Fibroblast of peridontal ligament (primary cell): ENCODE data around the gene PLA2G2A.
"Not testable (repeated sequence)": the region's sequence is repeated elsewhere in the genome, so short reads cannot be mapped to it uniquely, and the experiment has no call there.

Experiments
- DNase-seq: peaks from one replicate; pipeline ENCODE4 v3.0.0-alpha.2; 2010; ENCODE audit errors: extremely low read depth

Gene PLA2G2A, protein sequence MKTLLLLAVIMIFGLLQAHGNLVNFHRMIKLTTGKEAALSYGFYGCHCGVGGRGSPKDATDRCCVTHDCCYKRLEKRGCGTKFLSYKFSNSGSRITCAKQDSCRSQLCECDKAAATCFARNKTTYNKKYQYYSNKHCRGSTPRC

DNA sequence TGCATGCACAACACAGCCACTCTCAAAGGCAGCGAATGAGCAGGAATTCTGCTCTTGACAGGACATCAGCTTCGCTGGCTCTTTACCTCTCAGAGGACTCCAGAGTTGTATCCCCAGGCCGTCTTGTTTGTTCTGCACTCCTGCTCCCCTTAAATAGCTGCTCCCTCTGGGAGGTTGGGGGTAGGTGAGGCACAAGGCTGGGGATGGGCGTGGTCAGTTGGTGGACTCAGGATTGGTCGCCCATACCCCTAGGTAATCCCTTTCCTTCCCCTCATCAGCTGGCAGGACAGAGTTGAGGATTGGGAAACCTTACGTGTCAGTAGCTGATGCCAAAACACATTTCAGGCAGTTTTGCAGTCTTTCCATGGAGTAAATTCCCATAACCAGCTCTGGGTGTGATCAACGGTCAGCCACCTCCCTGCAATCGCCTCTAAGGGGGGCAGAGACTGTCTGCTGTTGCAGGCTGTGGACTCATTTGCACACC lies at the start of gene PLA2G2A:
PLA2G2A (minus strand) TSS at position 125 of the 484 bp plus-strand sequence. CDS start 845 bp downstream, outside the sequence.
- DNase-seq = no peak

DNA sequence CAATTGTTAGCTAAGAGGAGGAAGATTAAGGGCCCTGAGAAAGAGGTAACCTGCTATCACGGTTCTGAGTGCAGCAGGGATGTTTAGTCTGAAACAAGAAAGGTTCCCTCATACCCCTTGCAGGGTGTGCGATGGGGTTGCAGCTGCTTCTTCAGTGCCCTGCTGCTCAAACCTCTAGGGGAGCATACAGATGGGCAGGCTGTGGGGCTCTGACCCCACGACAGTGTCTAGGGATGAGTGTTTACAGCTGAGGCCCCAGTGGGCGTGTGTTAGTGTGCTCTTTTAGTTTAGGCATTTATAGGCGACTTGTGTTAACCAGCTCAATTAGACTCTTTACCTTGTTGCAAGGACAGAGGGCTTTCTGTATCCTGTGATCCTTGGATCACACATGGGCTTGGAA lies 49.3 kb upstream of the PLA2G2A start:
- DNase-seq = no peak

DNA sequence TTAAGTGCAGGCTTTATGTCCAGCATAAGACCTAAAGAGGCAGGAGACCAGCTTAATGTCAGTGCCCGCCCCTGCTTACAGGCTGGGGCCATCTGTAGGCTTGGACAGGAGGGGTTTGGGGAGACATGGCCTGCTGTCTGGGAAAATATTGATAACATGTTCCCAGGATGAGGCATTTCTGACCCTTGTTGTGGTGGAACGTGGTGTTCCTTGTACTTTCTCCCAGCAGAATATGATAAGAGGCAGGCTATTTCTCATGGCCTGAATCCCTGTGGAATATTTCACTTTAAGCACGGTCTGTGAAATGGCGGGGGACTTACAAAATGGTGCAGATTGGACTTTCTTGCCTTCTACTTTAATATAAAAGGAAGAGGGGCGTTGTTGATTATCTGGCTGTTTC lies 48.7 kb upstream of the PLA2G2A start:
- no peak for DNase-seq

DNA sequence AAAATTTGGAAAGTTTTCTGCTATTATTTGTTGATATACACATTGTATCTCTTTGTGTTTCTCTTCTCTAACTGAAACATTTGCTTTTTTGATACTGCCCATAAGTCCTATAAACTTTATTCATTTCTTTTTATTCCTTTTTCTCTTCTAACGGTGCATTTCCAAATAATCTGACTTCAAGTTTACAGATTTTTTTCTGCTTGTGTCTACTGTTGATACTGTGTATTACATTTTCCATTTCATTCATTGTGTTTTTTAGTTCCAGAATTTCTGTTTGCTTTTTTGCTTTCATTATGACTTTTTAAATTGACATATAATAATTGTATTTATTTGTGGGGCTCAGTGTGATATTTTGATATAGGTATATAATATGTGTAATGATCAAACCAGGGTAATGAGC lies 38.3 kb upstream of the PLA2G2A start:
- no peak for DNase-seq

DNA sequence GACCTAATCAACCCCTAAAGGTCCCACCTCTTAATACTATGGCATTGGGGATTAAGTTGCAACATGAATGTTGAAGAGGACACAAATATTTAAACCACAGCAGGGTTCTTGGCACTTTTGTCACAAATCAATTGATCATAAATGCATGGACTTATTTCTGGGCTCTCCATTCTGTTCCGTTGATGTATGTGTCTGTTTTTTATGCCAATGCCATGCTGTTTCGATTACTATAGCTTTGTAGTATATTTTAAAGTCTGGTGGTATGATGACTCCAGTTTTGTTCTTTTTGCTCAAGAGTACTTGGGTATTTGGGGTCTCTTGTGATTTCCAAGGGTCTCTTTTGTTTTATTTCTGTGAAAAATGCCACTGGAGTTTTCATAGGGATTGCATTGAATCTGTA lies 34.7 kb upstream of the PLA2G2A start:
- DNase-seq = no peak

DNA sequence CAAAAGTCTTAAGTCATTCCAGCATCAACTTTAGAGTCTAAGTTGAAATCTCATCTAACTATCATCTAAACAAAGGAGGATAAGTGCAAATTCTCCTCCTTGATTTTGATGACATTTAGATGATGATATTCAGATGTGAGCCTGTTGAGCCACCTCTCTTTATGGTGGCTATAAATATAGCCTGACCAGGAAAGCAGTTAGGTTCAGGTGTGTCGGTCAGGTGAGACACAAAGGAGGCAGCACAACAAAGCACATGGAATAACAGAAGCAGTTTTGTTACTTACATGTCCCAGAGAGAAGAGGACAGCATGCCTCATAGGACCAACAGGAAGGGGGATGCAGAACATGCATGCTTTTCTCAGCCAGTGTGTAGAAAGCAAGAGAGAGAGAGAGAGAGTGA lies 30.6 kb upstream of the PLA2G2A start:
- no peak for DNase-seq

DNA sequence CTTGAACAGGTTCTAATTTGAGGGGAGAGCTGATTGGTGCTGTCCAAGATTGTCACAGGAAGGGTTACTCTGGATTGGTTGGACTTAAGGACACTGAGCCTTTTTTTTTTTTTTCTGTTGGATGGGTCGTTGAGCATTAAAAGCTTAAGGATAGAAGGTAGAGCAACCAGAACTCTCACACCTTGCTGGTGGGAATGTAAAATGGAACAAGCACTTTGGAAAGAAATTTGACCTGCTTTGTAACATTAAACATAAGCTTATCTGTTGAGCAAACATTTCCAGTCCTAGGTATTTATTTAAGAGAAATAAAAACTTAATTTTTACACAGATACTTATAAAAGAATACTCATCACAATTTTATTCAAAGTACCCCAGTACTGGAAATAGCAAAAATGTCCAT lies 29.8 kb upstream of the PLA2G2A start:
- no peak for DNase-seq

DNA sequence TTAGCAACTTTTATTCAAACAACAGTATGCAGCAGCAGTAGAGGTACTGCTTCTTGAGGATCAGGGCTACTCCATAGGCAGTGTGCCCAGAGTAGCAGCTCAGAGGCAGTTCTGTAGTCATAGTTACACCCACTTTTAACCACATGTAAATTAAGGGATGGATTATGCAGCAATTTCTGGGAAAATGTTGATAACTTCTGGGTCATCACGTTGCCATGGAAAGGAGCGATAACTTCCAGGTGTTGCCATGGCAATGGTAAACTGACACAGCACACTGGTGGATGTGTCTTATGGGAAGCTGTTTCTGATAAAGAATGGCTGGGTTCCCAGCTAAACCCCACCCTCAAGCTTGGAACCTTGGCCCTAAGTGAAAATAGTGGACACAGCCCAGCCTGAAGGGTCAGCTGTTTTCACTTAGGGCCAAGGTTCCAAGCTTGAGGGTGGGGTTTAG lies 29.0 kb upstream of the PLA2G2A start:
- peak; percentile 83 for DNase-seq

DNA sequence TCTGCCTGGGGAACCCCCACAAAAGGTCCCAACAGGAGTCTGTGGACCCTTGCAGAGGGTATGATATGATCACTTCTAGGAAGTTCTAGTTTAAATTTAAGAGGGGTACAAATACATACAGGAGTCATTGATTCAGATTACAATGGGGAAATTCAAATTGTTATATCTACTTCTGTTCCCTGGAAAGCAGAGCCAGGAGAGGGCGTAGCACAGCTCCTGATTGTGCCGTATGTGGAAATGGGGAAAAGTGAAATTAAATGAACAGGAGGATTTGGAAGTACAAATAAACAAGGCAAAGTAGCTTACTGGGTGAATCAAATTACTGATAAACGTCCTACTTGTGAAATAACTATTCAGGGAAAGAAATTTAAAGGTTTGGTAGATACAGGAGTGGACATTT lies 19.4 kb upstream of the PLA2G2A start:
- DNase-seq = peak; percentile 9

DNA sequence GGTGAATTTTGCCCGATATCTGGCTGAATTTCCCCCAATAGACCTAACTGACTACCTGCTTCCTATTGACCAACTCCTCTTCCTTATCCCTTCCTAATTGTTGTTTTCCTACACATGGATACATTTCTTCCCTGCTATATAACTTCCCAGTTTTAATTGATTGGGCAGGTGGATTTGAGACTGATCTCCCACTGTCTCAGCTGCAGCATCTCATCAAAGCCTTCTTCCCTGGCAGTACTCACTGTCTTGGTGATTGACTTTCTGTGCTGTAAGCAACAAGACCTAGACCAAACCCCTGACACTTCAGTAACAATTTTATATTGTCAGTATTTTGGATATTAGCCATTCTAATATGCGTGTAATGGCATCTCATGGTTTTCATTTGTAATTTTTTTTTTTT lies 11.3 kb upstream of the PLA2G2A start:
- no peak for DNase-seq

DNA sequence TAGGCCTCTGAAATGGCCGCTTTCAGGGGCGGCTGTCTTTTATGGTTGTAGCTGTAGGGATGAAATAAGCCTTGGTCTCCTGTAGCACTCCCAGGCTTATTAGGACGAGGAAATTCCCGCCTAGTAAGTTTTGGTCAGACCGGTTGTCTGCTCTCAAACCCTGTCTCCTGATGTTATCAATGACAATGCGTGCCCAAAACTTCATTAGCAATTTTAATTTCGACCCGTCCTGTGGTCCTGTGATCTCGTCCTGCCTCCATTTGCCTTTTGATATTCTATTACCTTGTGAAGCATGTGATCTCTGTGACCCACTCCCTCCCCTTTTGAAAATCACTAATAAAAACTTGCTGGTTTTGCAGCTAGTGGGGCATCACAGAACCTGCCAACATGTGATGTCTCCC lies 10.8 kb upstream of the PLA2G2A start:
- not testable (repeated sequence) for DNase-seq

DNA sequence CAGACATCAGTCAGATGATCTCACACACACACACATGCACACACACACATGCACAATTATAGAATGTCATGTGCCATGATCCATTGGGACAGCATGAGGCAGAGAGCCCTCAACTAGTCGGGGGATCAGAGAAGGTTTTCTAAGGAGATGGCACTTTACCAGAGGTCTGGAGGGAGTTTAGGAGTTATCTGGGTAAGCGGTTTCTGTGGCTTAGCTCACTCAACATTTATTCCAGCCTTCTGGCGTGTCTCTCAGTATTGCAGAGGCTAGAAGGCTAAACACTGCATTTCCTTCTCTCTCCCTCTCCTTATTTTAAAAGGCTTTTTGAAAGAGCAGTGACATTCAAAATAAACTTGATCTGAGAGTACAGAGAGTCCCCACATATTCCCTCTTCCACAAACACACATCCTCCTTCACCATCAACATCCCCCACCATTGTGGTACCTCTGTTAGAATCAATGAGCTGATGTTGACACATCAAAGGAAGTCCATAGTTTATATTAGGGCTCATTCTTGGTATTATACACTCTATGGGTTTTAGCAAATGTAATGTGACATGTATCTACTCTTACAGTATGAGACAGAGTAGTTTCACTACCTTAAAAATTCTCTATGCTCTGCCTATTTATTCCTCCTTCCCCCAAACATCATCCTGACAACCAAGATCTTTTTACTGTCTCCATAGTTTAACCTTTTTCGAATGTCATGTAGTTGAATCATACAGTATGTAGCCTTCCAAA lies 9.0 kb upstream of the PLA2G2A start:
- no peak for DNase-seq

DNA sequence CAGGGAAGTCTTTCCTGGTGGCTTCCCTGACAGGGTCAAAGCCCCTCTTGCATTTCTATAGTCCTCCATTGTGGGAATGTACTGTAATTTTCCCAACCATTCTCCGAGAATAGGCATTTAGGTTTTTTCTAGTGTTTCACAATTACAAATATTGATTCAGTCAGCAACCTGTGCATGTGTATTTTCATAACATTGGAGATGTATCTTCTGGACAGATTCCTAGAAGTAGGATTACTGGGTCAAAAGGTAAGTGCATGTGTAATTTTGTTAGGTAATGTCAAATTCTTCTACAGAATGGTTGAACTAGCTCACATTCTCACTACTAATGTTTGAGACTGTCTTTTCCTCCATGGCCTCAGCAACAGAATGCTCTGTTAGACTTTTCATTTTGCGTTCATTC lies 8.3 kb upstream of the PLA2G2A start:
- DNase-seq = no peak

DNA sequence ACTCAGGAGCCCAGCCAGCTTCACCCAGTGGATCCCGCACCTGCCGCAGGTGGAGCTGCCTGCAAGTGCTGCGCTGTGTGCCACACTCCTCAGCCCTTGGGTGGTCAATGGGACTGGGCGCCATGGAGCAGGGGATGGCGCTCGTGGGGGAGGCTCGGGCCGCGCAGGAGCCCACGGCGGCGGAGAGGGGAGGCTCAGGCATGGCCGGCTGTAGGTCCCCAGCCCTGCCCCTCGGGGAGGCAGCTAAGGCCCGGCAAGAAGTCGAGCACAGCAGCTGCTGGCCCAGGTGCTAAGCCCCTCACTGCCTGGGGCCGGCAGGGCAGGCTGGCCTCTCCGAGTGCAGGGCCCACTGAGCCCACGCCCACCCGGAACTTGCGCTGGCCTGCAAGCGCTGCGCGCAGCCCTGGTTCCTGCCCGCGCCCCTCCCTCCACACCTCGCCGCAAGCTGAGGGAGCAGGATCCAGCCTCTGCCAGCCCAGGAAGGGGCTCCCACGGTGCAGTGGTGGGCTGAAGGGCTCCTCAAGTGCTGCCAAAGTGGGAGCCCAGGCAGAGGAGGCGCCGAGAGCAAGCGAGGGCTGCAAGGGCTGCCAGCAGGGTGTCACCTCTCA lies 5.1 kb upstream of the PLA2G2A start:
- not testable (repeated sequence) for DNase-seq

DNA sequence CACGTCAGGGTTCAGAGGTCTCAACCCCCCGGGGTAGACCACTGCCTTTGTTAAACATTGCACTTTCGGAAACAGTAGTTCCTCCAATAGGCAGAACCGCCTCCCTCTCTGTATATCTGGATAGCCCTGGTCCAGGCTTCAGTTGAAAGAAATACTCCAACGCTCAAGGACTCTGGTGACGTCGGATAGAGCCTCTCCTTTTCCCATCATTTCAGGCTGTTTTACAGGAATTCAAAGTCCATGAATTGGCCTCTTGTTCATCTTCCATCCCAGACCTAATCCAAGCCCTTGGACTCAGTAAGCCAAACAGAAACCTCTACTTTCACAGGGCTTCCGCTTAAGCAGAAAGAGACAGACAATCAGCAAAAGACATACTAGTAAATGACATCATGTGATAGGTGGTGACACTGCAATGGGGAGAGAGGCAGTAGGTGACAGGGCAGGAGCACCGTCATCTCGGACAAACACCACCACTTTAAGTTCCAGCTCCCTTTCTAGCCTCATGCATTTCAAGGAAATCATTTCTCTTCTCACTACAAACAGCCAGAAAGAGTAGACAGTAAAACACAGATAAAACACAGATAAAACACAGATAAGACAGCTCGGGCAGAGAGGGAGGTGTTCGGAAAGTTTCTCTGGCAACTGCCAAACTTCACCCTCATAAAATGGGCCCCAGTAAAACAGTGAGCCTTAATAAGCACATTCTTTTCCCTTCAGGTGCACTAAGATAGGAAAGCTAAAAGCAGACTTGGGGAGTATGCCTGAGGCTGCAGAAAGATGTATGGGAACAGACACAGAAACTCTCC lies 2.3 kb upstream of the PLA2G2A start:
- DNase-seq = no peak

DNA sequence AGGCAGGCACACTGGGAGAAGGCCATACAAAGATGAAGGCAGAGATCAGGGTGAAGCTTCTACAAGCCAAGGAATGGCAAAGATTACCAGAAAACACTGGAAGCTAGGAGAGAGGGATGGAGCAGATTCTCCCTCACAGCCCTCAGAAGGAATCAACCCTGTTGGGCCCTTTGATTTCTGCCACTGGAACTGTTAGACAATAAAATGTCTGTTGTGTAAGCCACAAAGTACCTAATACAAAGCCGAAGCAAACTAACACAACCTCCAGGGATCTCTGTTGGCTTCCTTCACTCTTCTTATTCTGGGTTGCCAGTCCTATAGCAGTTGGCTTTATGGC lies 1.7 kb upstream of the PLA2G2A start:
- no peak for DNase-seq

DNA sequence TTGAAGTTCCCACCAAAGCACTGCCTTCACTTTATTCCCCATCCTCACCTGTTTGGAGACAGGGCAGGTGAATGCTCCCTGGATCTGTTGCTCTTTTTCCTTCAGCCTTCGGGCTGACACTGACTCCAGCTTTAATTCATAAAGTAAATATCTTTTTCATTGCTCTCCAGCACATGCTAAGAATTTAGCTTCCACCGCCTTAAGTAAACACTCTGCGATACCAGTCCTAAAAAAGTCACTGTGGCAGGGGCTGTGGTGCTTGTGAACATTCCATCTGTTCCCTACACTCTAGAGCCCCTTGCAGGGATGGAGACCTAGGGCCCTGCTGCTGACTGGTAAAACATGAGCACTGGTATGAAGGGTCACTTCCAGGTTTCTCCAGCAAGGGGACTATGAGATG lies 896 bp upstream of the PLA2G2A start:
- no peak for DNase-seq

DNA sequence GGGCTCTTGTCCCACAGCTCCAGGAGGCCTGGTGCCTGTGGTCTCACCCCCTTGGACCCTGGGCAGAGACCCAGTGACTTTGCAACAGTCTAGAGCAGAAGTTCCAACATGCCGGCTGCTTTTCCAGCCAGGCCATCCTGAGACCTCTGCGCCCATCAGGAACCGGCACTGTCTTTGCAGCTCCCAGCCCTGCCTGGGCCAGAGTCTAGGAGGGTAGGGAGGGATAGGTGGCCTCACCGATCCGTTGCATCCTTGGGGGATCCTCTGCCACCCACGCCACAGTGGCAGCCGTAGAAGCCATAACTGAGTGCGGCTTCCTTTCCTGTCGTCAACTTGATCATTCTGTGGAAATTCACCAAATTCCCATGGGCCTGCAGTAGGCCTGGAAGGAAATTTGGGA lies 1.3 kb downstream of the PLA2G2A start:
- no peak for DNase-seq

DNA sequence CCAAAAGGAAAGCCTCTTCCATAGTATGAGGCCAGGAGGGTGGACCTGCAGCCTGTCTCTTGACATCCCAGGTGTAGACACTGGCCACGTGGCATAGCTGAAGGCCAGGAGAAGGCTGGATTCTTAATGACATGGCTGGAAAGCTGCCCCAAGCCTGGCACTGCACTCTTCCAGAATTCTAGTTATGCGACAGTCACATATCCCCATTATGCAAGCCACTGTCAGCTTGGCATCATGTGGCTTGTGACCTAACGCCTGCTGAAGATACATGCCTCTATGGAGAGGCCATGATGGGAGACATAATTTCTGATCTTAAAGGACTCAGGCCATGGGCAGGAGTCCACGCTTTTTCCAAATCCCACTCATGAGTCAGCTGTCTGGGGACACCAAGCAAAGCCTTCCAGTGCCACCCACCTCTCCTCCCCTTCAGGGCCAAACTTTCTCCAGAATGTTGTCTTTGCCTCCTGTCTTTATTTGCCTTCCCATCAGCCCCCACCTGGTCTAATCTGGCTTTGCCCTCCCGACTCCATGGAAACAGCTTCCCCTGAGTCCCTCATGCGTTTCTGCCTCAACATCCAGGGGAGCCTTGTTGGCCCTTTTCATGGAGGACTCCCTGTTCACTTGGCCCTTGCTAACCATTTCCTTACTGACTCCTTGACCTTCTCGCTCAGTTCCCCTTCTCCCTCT lies 3.0 kb downstream of the PLA2G2A start:
- no peak for DNase-seq

DNA sequence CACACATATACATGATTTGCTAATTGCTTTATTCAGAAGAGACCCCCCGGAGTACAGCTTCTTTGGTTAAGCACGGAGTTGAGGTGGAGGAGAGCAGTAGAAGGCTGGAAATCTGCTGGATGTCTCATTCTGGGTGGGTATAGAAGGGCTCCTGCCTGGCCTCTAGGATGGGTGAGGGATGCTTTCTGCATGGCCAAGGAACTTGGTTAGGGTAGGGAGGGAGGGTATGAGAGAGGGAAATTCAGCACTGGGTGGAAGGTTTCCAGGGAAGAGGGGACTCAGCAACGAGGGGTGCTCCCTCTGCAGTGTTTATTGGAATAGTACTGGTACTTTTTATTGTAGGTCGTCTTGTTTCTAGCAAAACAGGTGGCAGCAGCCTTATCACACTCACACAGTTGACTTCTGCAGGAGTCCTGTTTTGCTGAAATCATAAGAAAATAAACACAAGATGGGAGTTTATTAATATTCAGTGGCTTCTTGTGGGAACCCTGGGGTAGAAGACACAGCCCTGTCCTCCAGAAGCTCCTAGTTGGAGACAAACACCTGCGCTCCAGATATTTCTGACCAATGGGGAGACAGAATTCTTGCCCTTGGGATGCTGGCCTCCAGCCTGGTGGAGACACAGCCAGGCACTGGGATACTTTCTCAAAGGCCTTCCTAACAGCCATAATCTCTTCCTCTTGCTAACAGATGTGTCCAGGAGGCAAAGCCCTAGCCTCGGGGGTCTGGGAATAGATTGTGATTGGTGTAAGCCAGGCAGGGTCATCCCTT lies 3.8 kb downstream of the PLA2G2A start:
- DNase-seq = no peak

DNA sequence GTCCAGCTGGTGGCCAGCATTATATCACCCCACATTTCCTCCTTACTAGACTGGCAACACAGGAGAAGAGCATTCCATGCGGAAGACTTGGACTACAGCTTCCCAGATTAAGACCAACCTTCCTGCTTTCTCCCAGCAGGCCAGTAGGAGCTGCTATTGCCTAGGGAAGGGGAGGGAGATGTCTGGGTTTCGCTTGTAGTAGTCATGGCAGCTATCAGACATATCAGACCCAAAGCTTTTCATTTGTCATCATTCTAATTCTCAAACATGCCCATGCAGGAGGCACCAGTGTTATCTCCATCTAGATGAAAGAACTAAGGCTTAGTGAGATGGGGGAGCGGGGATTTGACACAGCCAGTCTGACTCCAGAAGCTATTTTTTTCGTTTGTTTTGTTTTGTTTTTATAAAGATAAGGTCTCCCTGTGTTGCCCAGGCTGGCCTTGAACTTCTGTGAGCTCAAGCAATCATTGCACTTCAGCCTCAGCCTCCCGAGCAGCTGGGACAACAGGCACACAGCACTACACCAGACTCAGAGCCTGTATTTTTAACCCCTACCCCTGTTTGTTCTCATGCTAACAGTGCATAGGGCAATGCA lies 4.5 kb downstream of the PLA2G2A start:
- peak; percentile 76 for DNase-seq
